K562 (cell line): Measurements from ENCODE around the gene AQP6. TPM values are rescaled to one million over a fixed set of nuclear protein-coding genes. Genes with fewer than 3 reads are reported as not detected.

ENCODE experiments used
- GTF2F1 ChIP-seq: IDR thresholded peaks from 2 replicates; pipeline ENCODE4 v1.6.1; 2011; ENCODE audit warnings: low read depth, low read length, improper control_type of control experiment
- PHB2 ChIP-seq: fragments of 450-650 bp; IDR thresholded peaks from 2 replicates; pipeline ENCODE4 v1.6.1; 2017; ENCODE audit warnings: low read depth
- RBM14 ChIP-seq: fragments of 200-400 bp; formaldehyde crosslinking; IDR thresholded peaks from 2 replicates; pipeline ENCODE4 v1.6.1; 2018; ENCODE audit warnings: low read depth, mild to moderate bottlenecking, low read length, moderate library complexity, borderline replicate concordance; ENCODE audit not compliant: insufficient read depth
- ZBTB7A ChIP-seq: IDR thresholded peaks from 2 replicates; pipeline ENCODE4 v1.6.1; 2011; ENCODE audit warnings: low read depth, mild to moderate bottlenecking, low read length, moderate library complexity, borderline replicate concordance; ENCODE audit not compliant: control insufficient read depth
- ZEB2 ChIP-seq: fragments of 450-650 bp; IDR thresholded peaks from 2 replicates; pipeline ENCODE4 v1.6.1; 2016
- ZFP30 ChIP-seq: fragments of 250-450 bp; sonication (Bioruptor Pico); IDR thresholded peaks from 2 replicates; pipeline ENCODE4 v1.8.0; 2022; ENCODE audit warnings: moderate library complexity, mild to moderate bottlenecking, inconsistent platforms, borderline replicate concordance
- ZZZ3 ChIP-seq: fragments of 450-650 bp; IDR thresholded peaks from 2 replicates; pipeline ENCODE4 v1.6.1; 2016; ENCODE audit warnings: antibody characterized with exemption, mild to moderate bottlenecking, moderate library complexity
- polyA plus RNA-seq, 8 experiments: library from polyadenylated mRNA; depleted of rRNA in 4 of 8; stranded (reverse) in 5 of 8; unstranded in 3 of 8; fragments of >200 nt; fragmentation: Nextera tagmentation in 2 of 8; fragmentation: Illumina TruSeq in 1 of 8; extraction: Ambion mirVana in 2 of 8; extraction: Trizol in 1 of 8; gene quantifications; 2 replicates each; pipeline versions ENCODE4 v1.2.1 to v1.2.3, GENCODE V29; 2011 to 2014; ENCODE audit warnings: inconsistent platforms in 1 of 8, missing spikeins in 1 of 8
- total RNA-seq, 7 experiments: library from RNA; depleted of rRNA in 6 of 7; stranded (reverse); fragments of >200 nt in 6 of 7; fragmentation: Illumina TruSeq in 2 of 7; extraction: Trizol in 2 of 7; gene quantifications; 2 replicates each; pipeline versions ENCODE4 v1.2.1 to v1.2.3, GENCODE V29; 2011 to 2021; ENCODE audit warnings: low replicate concordance in 1 of 7
- TF ChIP-seq, protein P1 (sequence below): sonication (generic); formaldehyde crosslinking; IDR thresholded peaks from 2 replicates; pipeline ENCODE4 v1.8.0; 2023; ENCODE audit warnings: mild to moderate bottlenecking, missing genetic modification reagents

AQP6 gene
- total and polyA plus RNA-seq, 9 of the 15 experiments (the other 6 are each of a cell fraction or from before 2014, with no cell fraction given), result 0.05 to 0.12 TPM; not detected in 7

GRCh38 chr12:50024805-50025186, 52.0 kb downstream of the AQP6 start (continued):
- no peak for TF ChIP-seq RBM14
- no peak for TF ChIP-seq ZBTB7A
- TF ChIP-seq, protein P1, sequence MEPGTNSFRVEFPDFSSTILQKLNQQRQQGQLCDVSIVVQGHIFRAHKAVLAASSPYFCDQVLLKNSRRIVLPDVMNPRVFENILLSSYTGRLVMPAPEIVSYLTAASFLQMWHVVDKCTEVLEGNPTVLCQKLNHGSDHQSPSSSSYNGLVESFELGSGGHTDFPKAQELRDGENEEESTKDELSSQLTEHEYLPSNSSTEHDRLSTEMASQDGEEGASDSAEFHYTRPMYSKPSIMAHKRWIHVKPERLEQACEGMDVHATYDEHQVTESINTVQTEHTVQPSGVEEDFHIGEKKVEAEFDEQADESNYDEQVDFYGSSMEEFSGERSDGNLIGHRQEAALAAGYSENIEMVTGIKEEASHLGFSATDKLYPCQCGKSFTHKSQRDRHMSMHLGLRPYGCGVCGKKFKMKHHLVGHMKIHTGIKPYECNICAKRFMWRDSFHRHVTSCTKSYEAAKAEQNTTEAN (CRISPR knock-in tag), result no peak
- no peak for TF ChIP-seq ZZZ3
- TF ChIP-seq ZEB2, result no peak
- no peak for TF ChIP-seq GTF2F1
- no peak for TF ChIP-seq PHB2
- TF ChIP-seq ZFP30 (CRISPR knock-in tag), result no peak
